ENCODE measurements around the gene CRACR2A. TPM values are rescaled to one million over a fixed set of nuclear protein-coding genes. Genes with fewer than 3 reads are reported as not detected.
A peak's percentile ranks its signal among the peaks of the same experiment; 100 is the strongest.

Gene CRACR2A
- under 1 TPM; 0.38 to 0.57 TPM for polyA plus RNA-seq

DNA sequence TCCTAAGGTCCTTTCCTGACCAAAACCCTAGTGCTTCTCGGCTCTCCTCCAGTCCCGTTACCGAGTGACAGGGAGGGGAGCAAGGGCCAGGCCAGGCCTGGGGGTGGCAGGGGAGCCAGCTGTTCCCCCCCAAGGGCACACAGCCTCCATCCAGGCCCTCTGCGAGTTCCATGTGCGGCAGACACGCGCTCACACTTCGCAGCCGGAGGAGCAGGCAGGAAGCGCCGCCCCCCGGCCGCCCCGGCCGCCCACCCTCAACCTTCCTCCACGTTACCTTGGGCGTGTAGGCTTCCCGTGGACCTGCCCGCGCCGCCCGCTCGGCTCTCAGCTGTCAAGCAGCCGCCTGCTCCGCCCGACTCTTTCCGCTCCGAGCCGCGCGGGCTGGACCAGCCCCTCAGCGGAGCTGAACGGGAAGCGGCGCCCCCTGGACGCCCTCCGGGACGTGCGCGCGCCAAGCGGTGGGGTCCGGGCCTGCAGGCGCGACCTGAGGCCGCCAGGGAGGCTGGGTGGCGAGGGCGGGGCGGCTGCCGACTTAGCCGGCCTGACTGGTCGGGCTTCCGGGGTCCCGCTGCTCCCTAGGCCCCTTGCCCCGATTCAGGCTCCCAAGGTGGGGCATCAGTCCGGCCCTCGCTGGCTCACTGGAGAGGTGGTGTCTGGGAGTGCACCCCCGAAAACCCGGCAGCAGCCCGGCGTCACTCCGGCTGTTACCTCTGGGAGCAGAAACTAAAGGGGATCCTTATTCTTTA, at the start of gene CRACR2A:
Gene CRACR2A (minus strand): TSS at position 369 of the 746 bp plus-strand sequence. CDS start 56,110 bp downstream, outside the sequence.
- H3K4me1 ChIP-seq (ENCODE audit: control insufficient read depth in 2 of 2, insufficient read depth in 2 of 2, low read length in 1 of 2), result peaks cover 0 to 1% of the 10 kb centered on the region in 2 donors
- WGBS, 2 donors, result 3 to 9% methylated on average over 57 to 62 of the region's 62 CpGs
- H3K36me3 ChIP-seq (ENCODE audit: control insufficient read depth in 2 of 2, insufficient read depth in 2 of 2, low read length in 1 of 2), result no peaks in the 10 kb centered on the region
- no peaks in the 10 kb centered on the region for H3K27me3 ChIP-seq (ENCODE audit: control insufficient read depth in 1 of 2, insufficient read depth in 2 of 2, low read length in 2 of 2)
- peak within 1 kb of the TSS; percentile 50 to 80 for H3K27ac ChIP-seq (ENCODE audit: low read depth in 2 of 2, low read length in 1 of 2)
- no peaks in the 10 kb centered on the region for H3K9me3 ChIP-seq (ENCODE audit: control insufficient read depth in 2 of 2, insufficient read depth in 1 of 2, low read depth in 1 of 2, low read length in 1 of 2)
- peak within 1 kb of the TSS; percentile 38 to 48 for H3K4me3 ChIP-seq (ENCODE audit: low read depth in 1 of 2, low read length in 2 of 2)

DNA sequence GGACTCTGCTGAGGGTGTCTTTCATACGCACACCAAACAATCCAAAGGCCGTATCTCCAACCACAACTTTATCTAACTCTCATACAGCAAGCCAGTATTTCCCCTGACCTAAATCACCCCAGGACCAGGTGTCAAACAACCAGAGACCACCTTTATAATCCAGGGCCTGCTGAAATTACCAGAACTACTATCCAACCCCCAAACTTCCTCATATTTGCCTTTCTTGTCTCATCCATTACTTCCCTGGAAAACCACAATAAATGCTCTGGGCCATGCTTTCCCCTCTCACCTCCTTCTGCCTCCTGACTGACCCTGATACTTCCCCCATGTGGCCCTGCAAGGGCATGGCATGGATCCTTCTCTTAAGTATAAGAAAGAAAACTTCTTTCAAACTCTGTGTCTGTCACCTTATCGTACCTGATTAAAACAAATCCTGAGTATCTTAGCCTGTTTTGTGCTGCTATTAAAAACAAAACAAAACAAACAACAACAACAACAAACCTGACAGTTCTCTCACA, 44.7 kb upstream of the CRACR2A start:
- no peak overlapping the region for H3K27ac ChIP-seq (ENCODE audit: low read depth in 2 of 2, low read length in 1 of 2)

GRCh38 chr12:3795492-3796133, 42.7 kb upstream of the CRACR2A start:
- Histone ChIP-seq H3K4me3 (ENCODE audit: low read depth in 1 of 2, low read length in 2 of 2) (no peak overlapping the region), H3K27ac (ENCODE audit: low read depth in 2 of 2, low read length in 1 of 2) (no peak overlapping the region), H3K27me3 (ENCODE audit: control insufficient read depth in 1 of 2, insufficient read depth in 2 of 2, low read length in 2 of 2) (no peaks in the 10 kb centered on the region), H3K9me3 (ENCODE audit: control insufficient read depth in 2 of 2, insufficient read depth in 1 of 2, low read depth in 1 of 2, low read length in 1 of 2) (no peaks in the 10 kb centered on the region), H3K36me3 (ENCODE audit: control insufficient read depth in 2 of 2, insufficient read depth in 2 of 2, low read length in 1 of 2) (no peaks in the 10 kb centered on the region), H3K4me1 (ENCODE audit: control insufficient read depth in 2 of 2, insufficient read depth in 2 of 2, low read length in 1 of 2) (no peaks in the 10 kb centered on the region)
- 54 to 59% methylated on average over 5 of the region's 5 CpGs for WGBS, 2 donors

More for the DNA sequence above, 44.7 kb upstream of the CRACR2A start:
- H3K4me1 ChIP-seq (ENCODE audit: control insufficient read depth in 2 of 2, insufficient read depth in 2 of 2, low read length in 1 of 2), result no peaks in the 10 kb centered on the region
- H3K9me3 ChIP-seq (ENCODE audit: control insufficient read depth in 2 of 2, insufficient read depth in 1 of 2, low read depth in 1 of 2, low read length in 1 of 2), result no peaks in the 10 kb centered on the region
- no peaks in the 10 kb centered on the region for H3K27me3 ChIP-seq (ENCODE audit: control insufficient read depth in 1 of 2, insufficient read depth in 2 of 2, low read length in 2 of 2)
- H3K4me3 ChIP-seq (ENCODE audit: low read depth in 1 of 2, low read length in 2 of 2), result no peak overlapping the region
- WGBS, 2 donors, result 86 to 90% methylated on average over 3 of the region's 3 CpGs
- H3K36me3 ChIP-seq (ENCODE audit: control insufficient read depth in 2 of 2, insufficient read depth in 2 of 2, low read length in 1 of 2), result no peaks in the 10 kb centered on the region

GRCh38 chr12:3795066-3795465, 42.2 kb upstream of the CRACR2A start:
- no peaks in the 10 kb centered on the region for H3K4me1 ChIP-seq (ENCODE audit: control insufficient read depth in 2 of 2, insufficient read depth in 2 of 2, low read length in 1 of 2)
- H3K27me3 ChIP-seq (ENCODE audit: control insufficient read depth in 1 of 2, insufficient read depth in 2 of 2, low read length in 2 of 2), result no peaks in the 10 kb centered on the region
- H3K36me3 ChIP-seq (ENCODE audit: control insufficient read depth in 2 of 2, insufficient read depth in 2 of 2, low read length in 1 of 2), result no peaks in the 10 kb centered on the region
- H3K27ac ChIP-seq (ENCODE audit: low read depth in 2 of 2, low read length in 1 of 2), result no peak overlapping the region
- no peak overlapping the region for H3K4me3 ChIP-seq (ENCODE audit: low read depth in 1 of 2, low read length in 2 of 2)
- 30 to 43% methylated on average over 2 of the region's 2 CpGs for WGBS, 2 donors
- H3K9me3 ChIP-seq (ENCODE audit: control insufficient read depth in 2 of 2, insufficient read depth in 1 of 2, low read depth in 1 of 2, low read length in 1 of 2), result no peaks in the 10 kb centered on the region

DNA sequence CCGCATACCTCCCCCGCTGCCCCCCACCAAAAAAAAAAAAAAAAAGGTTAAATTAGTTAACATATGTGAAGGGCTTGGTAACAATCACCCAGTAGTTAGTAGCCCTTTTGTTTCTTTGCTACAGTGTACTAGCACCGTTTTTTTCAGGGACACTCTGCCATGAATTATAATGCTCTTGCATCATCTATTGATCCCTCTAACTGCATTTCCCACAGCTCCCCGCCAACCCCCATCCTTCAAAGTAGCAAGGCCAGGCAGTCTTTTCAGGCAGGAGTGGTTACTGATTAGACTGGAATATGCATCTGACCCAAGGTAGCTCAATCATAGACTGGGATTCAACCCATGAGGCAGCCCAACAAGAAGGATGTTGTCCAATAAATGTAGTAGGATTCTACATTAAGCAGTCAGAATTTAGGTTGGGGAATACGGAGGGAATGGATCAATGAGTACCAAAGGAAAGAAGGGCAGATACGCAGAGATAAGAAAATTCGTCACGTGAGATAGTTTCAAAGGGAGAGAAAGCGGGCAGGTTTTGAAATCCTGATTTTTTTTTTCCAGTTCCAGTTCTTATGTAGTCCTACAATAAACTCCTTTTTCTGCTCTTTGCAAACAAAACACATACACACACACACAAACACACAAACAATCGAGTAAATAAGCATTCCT, 39.8 kb upstream of the CRACR2A start:
- no peaks in the 10 kb centered on the region for H3K36me3 ChIP-seq (ENCODE audit: control insufficient read depth in 2 of 2, insufficient read depth in 2 of 2, low read length in 1 of 2)
- no peak overlapping the region for H3K27ac ChIP-seq (ENCODE audit: low read depth in 2 of 2, low read length in 1 of 2)
- H3K9me3 ChIP-seq (ENCODE audit: control insufficient read depth in 2 of 2, insufficient read depth in 1 of 2, low read depth in 1 of 2, low read length in 1 of 2), result no peaks in the 10 kb centered on the region
- 90 to 91% methylated on average over 10 of the region's 10 CpGs for WGBS, 2 donors
- no peak overlapping the region for H3K4me3 ChIP-seq (ENCODE audit: low read depth in 1 of 2, low read length in 2 of 2)
- no peaks in the 10 kb centered on the region for H3K4me1 ChIP-seq (ENCODE audit: control insufficient read depth in 2 of 2, insufficient read depth in 2 of 2, low read length in 1 of 2)
- no peaks in the 10 kb centered on the region for H3K27me3 ChIP-seq (ENCODE audit: control insufficient read depth in 1 of 2, insufficient read depth in 2 of 2, low read length in 2 of 2)

DNA sequence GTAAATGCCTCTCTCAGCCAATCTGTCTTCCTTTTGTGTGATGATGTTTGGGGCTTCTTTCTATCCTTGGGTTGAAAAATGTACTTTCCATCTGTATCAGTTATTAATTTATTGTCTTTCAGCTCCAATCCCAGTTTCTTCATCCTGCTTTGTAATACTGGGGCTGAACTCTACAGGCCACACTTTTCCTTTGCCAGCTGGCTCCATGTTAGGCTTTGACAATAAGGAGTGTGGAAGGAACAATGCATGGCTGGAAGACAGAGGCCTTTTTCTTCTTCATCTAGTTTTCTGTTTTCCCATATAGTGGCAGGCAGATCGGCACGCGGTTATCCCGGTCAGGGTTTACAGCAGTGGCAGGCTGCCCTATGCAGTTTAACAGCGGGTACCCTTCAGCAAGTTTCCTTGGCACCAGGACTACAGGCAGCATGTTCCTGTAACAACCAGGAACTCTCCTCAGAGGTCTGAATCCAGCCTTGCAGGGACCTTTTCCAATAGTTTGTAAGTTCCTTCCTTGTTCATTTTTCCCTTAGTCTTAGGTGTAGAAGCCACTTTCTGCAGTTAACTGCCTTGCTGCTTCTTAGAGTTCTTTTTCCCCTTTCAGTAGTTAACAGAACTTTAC, 38.5 kb upstream of the CRACR2A start:
- Histone ChIP-seq H3K27ac (ENCODE audit: low read depth in 2 of 2, low read length in 1 of 2) (no peak overlapping the region), H3K9me3 (ENCODE audit: control insufficient read depth in 2 of 2, insufficient read depth in 1 of 2, low read depth in 1 of 2, low read length in 1 of 2) (no peaks in the 10 kb centered on the region), H3K36me3 (ENCODE audit: control insufficient read depth in 2 of 2, insufficient read depth in 2 of 2, low read length in 1 of 2) (no peaks in the 10 kb centered on the region), H3K4me1 (ENCODE audit: control insufficient read depth in 2 of 2, insufficient read depth in 2 of 2, low read length in 1 of 2) (no peaks in the 10 kb centered on the region), H3K4me3 (ENCODE audit: low read depth in 1 of 2, low read length in 2 of 2) (no peak overlapping the region), H3K27me3 (ENCODE audit: control insufficient read depth in 1 of 2, insufficient read depth in 2 of 2, low read length in 2 of 2) (no peaks in the 10 kb centered on the region)
- WGBS, 2 donors, result 79 to 93% methylated on average over 5 of the region's 5 CpGs

DNA sequence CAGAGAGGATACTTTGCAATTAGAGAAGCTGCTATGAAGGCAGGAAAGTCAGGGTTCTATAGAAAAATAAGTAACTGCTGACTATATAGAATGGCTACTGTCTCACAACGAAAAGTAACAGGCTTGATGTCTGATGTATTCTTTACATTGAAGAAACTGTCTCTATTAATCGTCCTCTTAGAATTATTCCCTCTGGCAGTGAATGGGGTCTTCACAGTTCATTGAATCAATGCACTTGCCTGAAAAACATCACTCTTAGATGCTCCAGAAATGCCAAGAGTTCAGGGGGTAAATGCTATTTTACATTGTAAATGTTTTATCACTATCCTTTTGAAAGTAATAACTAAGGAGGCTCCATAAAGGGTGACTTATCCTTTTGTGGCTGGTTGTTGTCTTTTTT, 37.7 kb upstream of the CRACR2A start:
- Histone ChIP-seq H3K4me3 (ENCODE audit: low read depth in 1 of 2, low read length in 2 of 2) (no peak overlapping the region), H3K27me3 (ENCODE audit: control insufficient read depth in 1 of 2, insufficient read depth in 2 of 2, low read length in 2 of 2) (no peaks in the 10 kb centered on the region), H3K9me3 (ENCODE audit: control insufficient read depth in 2 of 2, insufficient read depth in 1 of 2, low read depth in 1 of 2, low read length in 1 of 2) (no peaks in the 10 kb centered on the region), H3K27ac (ENCODE audit: low read depth in 2 of 2, low read length in 1 of 2) (no peak overlapping the region), H3K36me3 (ENCODE audit: control insufficient read depth in 2 of 2, insufficient read depth in 2 of 2, low read length in 1 of 2) (no peaks in the 10 kb centered on the region), H3K4me1 (ENCODE audit: control insufficient read depth in 2 of 2, insufficient read depth in 2 of 2, low read length in 1 of 2) (no peaks in the 10 kb centered on the region)
- 84 to 87% methylated on average over 2 of the region's 2 CpGs for WGBS, 2 donors

- Histone ChIP-seq H3K9me3 (ENCODE audit: control insufficient read depth in 2 of 2, insufficient read depth in 1 of 2, low read depth in 1 of 2, low read length in 1 of 2) (no peaks in the 10 kb centered on the region), H3K27me3 (ENCODE audit: control insufficient read depth in 1 of 2, insufficient read depth in 2 of 2, low read length in 2 of 2) (no peaks in the 10 kb centered on the region), H3K4me3 (ENCODE audit: low read depth in 1 of 2, low read length in 2 of 2) (no peak overlapping the region), H3K4me1 (ENCODE audit: control insufficient read depth in 2 of 2, insufficient read depth in 2 of 2, low read length in 1 of 2) (no peaks in the 10 kb centered on the region), H3K36me3 (ENCODE audit: control insufficient read depth in 2 of 2, insufficient read depth in 2 of 2, low read length in 1 of 2) (no peaks in the 10 kb centered on the region), H3K27ac (ENCODE audit: low read depth in 2 of 2, low read length in 1 of 2) (no peak overlapping the region)
- 94 to 96% methylated on average over 1 of the region's 1 CpG for WGBS, 2 donors
Observed at GRCh38 chr12:3789838-3790237, 36.9 kb upstream of the CRACR2A start.

GRCh38 chr12:3777206-3777809, 24.4 kb upstream of the CRACR2A start:
- no peaks in the 10 kb centered on the region for H3K36me3 ChIP-seq (ENCODE audit: control insufficient read depth in 2 of 2, insufficient read depth in 2 of 2, low read length in 1 of 2)
- no peaks in the 10 kb centered on the region for H3K4me1 ChIP-seq (ENCODE audit: control insufficient read depth in 2 of 2, insufficient read depth in 2 of 2, low read length in 1 of 2)
- no peaks in the 10 kb centered on the region for H3K9me3 ChIP-seq (ENCODE audit: control insufficient read depth in 2 of 2, insufficient read depth in 1 of 2, low read depth in 1 of 2, low read length in 1 of 2)
- H3K27ac ChIP-seq (ENCODE audit: low read depth in 2 of 2, low read length in 1 of 2), result no peak overlapping the region
- 59 to 64% methylated on average over 3 of the region's 3 CpGs for WGBS, 2 donors
- no peaks in the 10 kb centered on the region for H3K27me3 ChIP-seq (ENCODE audit: control insufficient read depth in 1 of 2, insufficient read depth in 2 of 2, low read length in 2 of 2)
- no peak overlapping the region for H3K4me3 ChIP-seq (ENCODE audit: low read depth in 1 of 2, low read length in 2 of 2)

Data from esophagus (tissue), 2 donors.